Measurements from ENCODE around the gene EXTL1. TPM values are rescaled to one million over a fixed set of nuclear protein-coding genes. Genes with fewer than 3 reads are reported as not detected.

The EXTL1 gene
- total and polyA plus RNA-seq, 10 of the 15 experiments (the other 5 are each of a cell fraction or from before 2014, with no cell fraction given), result not detected

DNA sequence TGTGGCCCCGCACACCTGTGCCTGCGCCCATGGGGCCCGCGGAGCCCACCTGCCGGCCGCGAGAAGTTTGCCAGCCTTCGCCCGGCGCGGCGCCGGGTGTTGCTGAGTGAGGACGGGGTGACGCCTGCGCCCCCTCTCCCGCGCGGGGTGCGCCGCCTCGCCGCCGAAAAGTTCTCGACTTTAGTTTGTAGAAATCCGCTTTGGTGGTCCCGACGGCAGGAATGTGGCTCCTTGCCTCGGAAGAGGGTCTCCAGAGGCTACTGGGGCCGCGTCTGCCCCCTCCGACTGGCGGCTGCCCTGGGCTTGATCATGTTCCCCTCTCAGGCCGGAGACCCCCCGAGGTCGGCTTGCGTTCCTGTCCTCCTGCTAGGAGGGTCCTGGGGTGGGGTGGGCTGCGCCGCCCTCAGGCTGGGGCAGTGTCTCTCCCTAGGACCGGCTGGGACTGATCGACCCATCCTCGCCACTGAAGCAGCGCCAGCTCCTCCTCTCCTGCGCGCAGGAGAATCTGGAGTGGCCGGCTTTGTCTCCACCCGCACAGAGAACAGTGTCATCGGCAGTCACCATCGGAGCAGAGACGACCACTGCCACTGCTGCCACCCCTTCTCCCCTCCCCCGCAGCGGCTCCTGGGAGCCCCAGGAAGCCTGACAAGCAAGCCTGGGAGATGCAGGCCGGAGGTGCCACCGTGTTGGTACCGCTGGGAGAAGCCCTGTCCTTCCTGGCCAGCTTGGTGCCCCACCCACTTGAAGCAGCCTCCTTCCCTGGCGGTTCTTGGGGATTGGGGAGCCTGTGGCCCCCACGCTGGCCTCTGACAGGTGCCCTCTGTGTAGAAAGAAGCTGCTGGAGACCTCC lies 24.9 kb downstream of the EXTL1 start (continued):
- no peak for TF ChIP-seq ZSCAN29 (IDR thresholded peaks at IDR 0.05)
- no peak for TF ChIP-seq PBX3 (IDR thresholded peaks at IDR 0.05; ENCODE audit: insufficient replicate concordance, low read depth, low read length)
- TF ChIP-seq KDM1A (IDR thresholded peaks at IDR 0.05; ENCODE audit: borderline replicate concordance), result no peak
- TF ChIP-seq CREM (IDR thresholded peaks at IDR 0.05; ENCODE audit: low read depth), result no peak
- no peak for TF ChIP-seq CBFB (IDR thresholded peaks at IDR 0.05; ENCODE audit: low read depth)
- TF ChIP-seq TCF7 (IDR thresholded peaks at IDR 0.05; ENCODE audit: borderline replicate concordance), result no peak
- TF ChIP-seq EP300 (IDR thresholded peaks at IDR 0.05; ENCODE audit: borderline replicate concordance in 1 of 2, control insufficient read depth in 1 of 2, low read depth in 2 of 2, low read length in 2 of 2), result no peak
- TF ChIP-seq RUNX3 (IDR thresholded peaks at IDR 0.05; ENCODE audit: low read length), result no peak
- TF ChIP-seq BMI1 (IDR thresholded peaks at IDR 0.05; ENCODE audit: borderline replicate concordance), result no peak

- Histone ChIP-seq H3K9me3 (replicated peaks; ENCODE audit: control insufficient read depth, insufficient read depth, low read length) (no peaks in the 10 kb centered on the region), H3K27me3 (replicated peaks in 1 of 2; ENCODE audit: control insufficient read depth in 2 of 2, insufficient read depth in 2 of 2, low read length in 1 of 2) (peaks cover 13 to 21% of the 10 kb centered on the region in 2 experiments), H3K79me2 (ENCODE audit: control insufficient read depth, insufficient read depth, low read length) (no peaks in the 10 kb centered on the region), H2AFZ (ENCODE audit: control insufficient read depth, low read depth, low read length) (no peak overlapping the region), H3K4me2 (ENCODE audit: control insufficient read depth, insufficient read depth) (no peak overlapping the region), H3K9ac (ENCODE audit: control insufficient read depth, insufficient read depth, low read length) (no peak overlapping the region), H3K4me1 (ENCODE audit: control insufficient read depth, insufficient read depth, low read length) (no peaks in the 10 kb centered on the region), H3K27ac (ENCODE audit: control insufficient read depth, insufficient read depth) (no peak overlapping the region), H4K20me1 (ENCODE audit: control insufficient read depth, insufficient read depth) (no peaks in the 10 kb centered on the region), H3K36me3 (ENCODE audit: control insufficient read depth in 2 of 2, insufficient read depth in 2 of 2, low read length in 1 of 2) (no peaks in the 10 kb centered on the region), H3K4me3 (no peak overlapping the region)
- intact Hi-C loops (cut with micrococcal nuclease; ENCODE audit: unreplicated experiment) (no loop called here), in situ Hi-C loops (cut with MboI) (loop anchor here (5.0 kb wide), 1 partner anchor 95 kb away; no protein-coding TSS in a partner anchor)
- ATAC-seq (no peak), DNase-seq (ENCODE audit: low read depth, low spot score) (no peak), FAIRE-seq (no peak)
- no peak for TF ChIP-seq SP1 (IDR thresholded peaks at IDR 0.05; ENCODE audit: low read depth, low read length)
- TF ChIP-seq HDGF (IDR thresholded peaks at IDR 0.05), result no peak
- no peak for TF ChIP-seq PML (IDR thresholded peaks at IDR 0.05; ENCODE audit: low read length)
- RAD21 ChIA-PET (ENCODE audit: unreplicated experiment), result no interaction called here
- 24% methylated on average over 7 of the region's 7 CpGs for WGBS (ENCODE audit: insufficient coverage, insufficient replicate concordance, low lambda C conversion rate, missing lambda C conversion rate)
- CTCF ChIA-PET, result no interaction called here
- SMC1A ChIA-PET (ENCODE audit: uncharacterized antibody, unreplicated experiment), result no interaction called here
- BruUV-seq (replicated peaks), result no TSS peak
- POLR2A ChIA-PET, result interaction anchor here (0.5 kb wide), 1 partner anchor 113 kb away, joined by 9 read pairs; no protein-coding TSS in a partner anchor
These were observed 25.8 kb downstream of the EXTL1 start for GRCh38 chr1:26047278-26047874.

All from GM12878 (cell line).